Thoracic aorta (tissue), 2 donors: ENCODE results near the gene TWIST1. TPM values are rescaled to one million over a fixed set of nuclear protein-coding genes. Genes with fewer than 3 reads are reported as not detected.

Experiments
- ATAC-seq: fragments of 150-250 bp; one replicate; pipeline ENCODE4 v1.8.0; 2017; ENCODE audit warnings: low read depth; ENCODE audit not compliant: insufficient number of reproducible peaks, low FRiP score
- DNase-seq: peaks from one replicate; pipeline ENCODE4 v3.0.0-alpha.2; 2020; ENCODE audit warnings: low spot score
- H3K27ac ChIP-seq, 2 donors: fragments of 200-600 bp; sonication (generic); 1 replicate in 1 of 2; 2 replicates in 1 of 2; pipeline ENCODE4 v1.5.1; 2016; ENCODE audit warnings: mild to moderate bottlenecking in 2 of 2, moderate library complexity in 2 of 2
- H3K27me3 ChIP-seq: fragments of 200-600 bp; sonication (generic); replicated peaks from 2 replicates; pipeline ENCODE4 v1.6.0; 2016; ENCODE audit warnings: mild to moderate bottlenecking; ENCODE audit not compliant: insufficient read depth
- H3K36me3 ChIP-seq: fragments of 200-600 bp; sonication (generic); one replicate; pipeline ENCODE4 v1.5.1; 2016
- H3K4me1 ChIP-seq, 2 donors: fragments of 200-600 bp; sonication (generic); 1 replicate in 1 of 2; 2 replicates in 1 of 2; pipeline versions ENCODE4 v1.5.1 to v1.6.0; 2016; ENCODE audit warnings: low read depth in 2 of 2, mild to moderate bottlenecking in 1 of 2; ENCODE audit not compliant: control insufficient read depth in 1 of 2
- H3K4me3 ChIP-seq: fragments of 200-600 bp; sonication (generic); 2 replicates; pipeline ENCODE4 v1.5.1; 2016; ENCODE audit warnings: mild to moderate bottlenecking
- H3K9me3 ChIP-seq: fragments of 200-600 bp; sonication (generic); 2 replicates; pipeline ENCODE4 v1.5.1; 2016
- total RNA-seq, 2 donors: library from RNA; depleted of rRNA; stranded (reverse); fragments of >200 nt; gene quantifications; one replicate each; pipeline versions ENCODE4 v1.1.0 to v1.2.3, GENCODE V29; 2016
- TF ChIP-seq, protein P1 (sequence below): fragments of 200-600 bp; sonication (generic); IDR thresholded peaks from one replicate; pipeline ENCODE4 v1.5.1; 2019; ENCODE audit warnings: antibody characterized with exemption

Gene TWIST1
- total RNA-seq, 2 donors from 2014 or later: 14.2 to 26.0 TPM

DNA sequence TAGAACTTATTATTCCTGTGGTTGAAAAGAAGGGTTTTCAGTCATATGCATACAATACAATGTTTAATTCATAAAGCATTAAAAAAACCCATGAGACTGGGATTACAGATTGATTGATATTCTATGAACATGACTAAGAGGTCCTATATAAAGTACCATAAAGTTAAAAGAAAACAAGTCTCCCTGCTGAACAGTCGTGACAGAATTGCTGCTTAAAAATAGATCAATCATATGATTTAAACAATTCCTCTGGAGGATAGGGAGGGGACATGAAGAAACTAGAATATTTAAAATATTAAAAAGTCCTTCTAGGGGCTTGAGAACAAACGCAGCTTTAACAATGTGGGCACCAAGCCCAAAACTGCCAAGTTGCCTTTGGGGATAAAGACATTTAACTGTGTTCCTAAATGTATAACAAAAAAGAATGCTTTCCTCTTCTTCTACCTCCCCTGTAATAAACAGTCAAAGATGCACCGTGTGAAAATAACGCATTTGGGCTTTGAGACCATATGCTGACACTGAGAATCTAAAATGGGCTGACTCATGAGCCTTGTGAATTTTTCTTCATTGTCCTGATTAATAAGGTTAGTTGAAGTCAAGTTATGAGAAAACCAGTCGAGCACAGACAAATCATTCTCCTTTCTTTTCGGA lies 25.8 kb downstream of the TWIST1 start:
- Histone ChIP-seq H3K27me3 (no peaks in the 10 kb centered on the region), H3K4me1 (no peaks in the 10 kb centered on the region), H3K4me3 (no peak overlapping the region), H3K36me3 (no peaks in the 10 kb centered on the region), H3K27ac (no peak overlapping the region), H3K9me3 (no peaks in the 10 kb centered on the region)
- DNase-seq (no peak), ATAC-seq (no peak)
- TF ChIP-seq, protein P1, sequence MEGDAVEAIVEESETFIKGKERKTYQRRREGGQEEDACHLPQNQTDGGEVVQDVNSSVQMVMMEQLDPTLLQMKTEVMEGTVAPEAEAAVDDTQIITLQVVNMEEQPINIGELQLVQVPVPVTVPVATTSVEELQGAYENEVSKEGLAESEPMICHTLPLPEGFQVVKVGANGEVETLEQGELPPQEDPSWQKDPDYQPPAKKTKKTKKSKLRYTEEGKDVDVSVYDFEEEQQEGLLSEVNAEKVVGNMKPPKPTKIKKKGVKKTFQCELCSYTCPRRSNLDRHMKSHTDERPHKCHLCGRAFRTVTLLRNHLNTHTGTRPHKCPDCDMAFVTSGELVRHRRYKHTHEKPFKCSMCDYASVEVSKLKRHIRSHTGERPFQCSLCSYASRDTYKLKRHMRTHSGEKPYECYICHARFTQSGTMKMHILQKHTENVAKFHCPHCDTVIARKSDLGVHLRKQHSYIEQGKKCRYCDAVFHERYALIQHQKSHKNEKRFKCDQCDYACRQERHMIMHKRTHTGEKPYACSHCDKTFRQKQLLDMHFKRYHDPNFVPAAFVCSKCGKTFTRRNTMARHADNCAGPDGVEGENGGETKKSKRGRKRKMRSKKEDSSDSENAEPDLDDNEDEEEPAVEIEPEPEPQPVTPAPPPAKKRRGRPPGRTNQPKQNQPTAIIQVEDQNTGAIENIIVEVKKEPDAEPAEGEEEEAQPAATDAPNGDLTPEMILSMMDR: no peak

DNA sequence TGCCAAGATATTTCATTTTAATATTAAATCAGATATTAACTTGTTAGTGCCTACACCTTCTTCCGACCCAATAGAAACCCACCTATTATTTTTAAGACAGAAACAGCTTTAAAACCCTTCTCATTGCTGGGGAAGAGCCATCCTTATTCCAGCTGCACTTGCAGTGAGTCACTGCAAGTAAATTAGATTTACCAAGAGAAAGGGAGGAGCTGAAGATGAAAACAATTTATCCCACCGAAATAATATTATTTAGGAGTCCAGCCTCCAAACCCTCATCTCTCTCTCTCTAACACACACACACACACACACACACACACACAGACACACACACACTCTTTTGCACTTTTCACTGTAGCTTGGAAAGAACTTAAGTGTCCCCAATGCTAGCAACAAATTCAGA lies 26.9 kb downstream of the TWIST1 start:
- ATAC-seq (no peak), DNase-seq (no peak)
- Histone ChIP-seq H3K27ac (no peak overlapping the region), H3K4me3 (no peak overlapping the region), H3K9me3 (no peaks in the 10 kb centered on the region), H3K36me3 (no peaks in the 10 kb centered on the region), H3K4me1 (no peaks in the 10 kb centered on the region), H3K27me3 (no peaks in the 10 kb centered on the region)
- TF ChIP-seq, protein P1: no peak

- TF ChIP-seq, protein P1: no peak
- no peaks in the 10 kb centered on the region for H3K27me3 ChIP-seq
These were observed 27.6 kb downstream of the TWIST1 start for GRCh38 chr7:19089797-19090196.

DNA sequence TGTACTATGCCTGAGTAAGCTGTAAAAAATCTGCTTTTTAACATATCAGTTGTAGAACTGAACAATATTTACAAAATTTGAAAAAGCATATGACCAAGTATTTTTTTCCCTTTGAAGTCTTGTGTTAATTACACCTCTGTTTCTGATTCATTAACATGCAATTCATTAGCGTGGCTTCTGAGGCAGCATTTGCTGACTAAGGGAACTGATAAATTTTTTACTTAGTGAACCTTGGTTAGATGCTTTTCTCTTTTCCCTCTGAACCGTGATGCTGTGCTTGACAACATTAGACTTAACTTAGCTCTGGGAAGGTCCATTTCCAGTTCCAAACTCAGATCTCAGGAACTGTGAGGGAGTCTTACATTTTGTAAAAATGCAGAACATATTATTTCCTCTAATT lies 28.1 kb downstream of the TWIST1 start:
- ATAC-seq: no peak
- H3K27me3 ChIP-seq: no peaks in the 10 kb centered on the region
- H3K9me3 ChIP-seq: no peaks in the 10 kb centered on the region
- no peaks in the 10 kb centered on the region for H3K4me1 ChIP-seq
- DNase-seq: no peak
- no peak overlapping the region for H3K4me3 ChIP-seq
- no peaks in the 10 kb centered on the region for H3K36me3 ChIP-seq
- no peak overlapping the region for H3K27ac ChIP-seq
- TF ChIP-seq, protein P1: no peak

More at GRCh38 chr7:19089797-19090196, 27.6 kb downstream of the TWIST1 start:
- H3K27ac ChIP-seq: no peak overlapping the region
- H3K36me3 ChIP-seq: no peaks in the 10 kb centered on the region
- no peak for ATAC-seq
- H3K9me3 ChIP-seq: no peaks in the 10 kb centered on the region
- no peak overlapping the region for H3K4me3 ChIP-seq
- H3K4me1 ChIP-seq: no peaks in the 10 kb centered on the region
- DNase-seq: no peak

GRCh38 chr7:19080093-19080492 lies 37.3 kb downstream of the TWIST1 start:
- ATAC-seq: no peak
- TF ChIP-seq, protein P1: no peak
- no peak for DNase-seq
- no peaks in the 10 kb centered on the region for H3K4me1 ChIP-seq
- no peaks in the 10 kb centered on the region for H3K27me3 ChIP-seq
- no peaks in the 10 kb centered on the region for H3K36me3 ChIP-seq
- H3K9me3 ChIP-seq: no peaks in the 10 kb centered on the region
- no peak overlapping the region for H3K4me3 ChIP-seq
- H3K27ac ChIP-seq: no peak overlapping the region
